GM12878 (cell line): ENCODE data around the gene PTRH2. TPM values are rescaled to one million over a fixed set of nuclear protein-coding genes. Genes with fewer than 3 reads are reported as not detected.

Experiments used
- ATAC-seq: fragments of 200-7000 bp; cut with Tn5 transposase; 3 replicates; pipeline ENCODE4 v1.9.1; 2020; ENCODE audit warnings: mild to moderate bottlenecking, moderate library complexity
- BruUV-seq: library from RNA; stranded (reverse); fragments of 400-500 nt; replicated peaks from 2 replicates; lab custom pipeline; 2021; lab: Mats Ljungman, UMichigan
- CTCF ChIA-PET: fragments of 300-600 bp; sonication (Branson Sonifier 250); formaldehyde crosslinking; extraction: SDS; loops from one replicate; lab custom pipeline; 2021; ENCODE audit warnings: inconsistent platforms; lab: Yijun Ruan, JAX
- POLR2A ChIA-PET: fragments of 350-600 bp; formaldehyde crosslinking; extraction: SDS; loops from one replicate; lab custom pipeline; 2021; ENCODE audit warnings: inconsistent platforms; lab: Charles Lee
- RAD21 ChIA-PET: fragments of 300-600 bp; sonication (Branson Sonifier 250); formaldehyde crosslinking; loops from one replicate; lab custom pipeline; 2023; ENCODE audit warnings: antibody characterized with exemption; ENCODE audit not compliant: unreplicated experiment; lab: Charles Lee
- SMC1A ChIA-PET: fragments of 300-600 bp; sonication (Branson Sonifier 250); formaldehyde crosslinking; loops from one replicate; lab custom pipeline; 2023; ENCODE audit not compliant: unreplicated experiment, uncharacterized antibody; lab: Charles Lee
- DNase-seq: peaks from one replicate; pipeline ENCODE4 v3.0.0-alpha.2; 2011; ENCODE audit warnings: low read depth, low spot score
- FAIRE-seq: peaks from 3 replicates; lab custom pipeline; 2011; peaks lifted over from hg19 to GRCh38; lab: Jason Lieb, UNC
- H2AFZ ChIP-seq: 2 replicates; pipeline ENCODE4 v1.6.0; 2011; ENCODE audit warnings: low read depth, low read length, control low read depth; ENCODE audit not compliant: control insufficient read depth
- H3K27ac ChIP-seq: 2 replicates; pipeline ENCODE4 v1.5.1; 2011; ENCODE audit warnings: control low read depth; ENCODE audit not compliant: control insufficient read depth, insufficient read depth
- H3K27me3 ChIP-seq, 2 experiments: replicated peaks in 1 of 2; 2 replicates each; pipeline versions ENCODE4 v1.6.0 to v1.6.1; 2011; ENCODE audit warnings: low read length in 1 of 2; ENCODE audit not compliant: control insufficient read depth in 2 of 2, insufficient read depth in 2 of 2
- H3K36me3 ChIP-seq, 2 experiments: 2 replicates each; pipeline ENCODE4 v1.5.1; 2011; ENCODE audit warnings: low read length in 1 of 2; ENCODE audit not compliant: control insufficient read depth in 2 of 2, insufficient read depth in 2 of 2
- H3K4me1 ChIP-seq: 2 replicates; pipeline ENCODE4 v1.6.1; 2011; ENCODE audit warnings: mild to moderate bottlenecking, low read length, moderate library complexity, mixed read lengths; ENCODE audit not compliant: control insufficient read depth, insufficient read depth
- H3K4me2 ChIP-seq: 2 replicates; pipeline ENCODE4 v1.6.0; 2011; ENCODE audit warnings: control low read depth; ENCODE audit not compliant: control insufficient read depth, insufficient read depth
- H3K4me3 ChIP-seq: fragments of 200-600 bp; sonication (generic); 2 replicates; pipeline ENCODE4 v1.5.1; 2016
- H3K79me2 ChIP-seq: 2 replicates; pipeline ENCODE4 v1.6.0; 2011; ENCODE audit warnings: low read length; ENCODE audit not compliant: control insufficient read depth, insufficient read depth
- H3K9ac ChIP-seq: 2 replicates; pipeline ENCODE4 v1.8.0; 2011; ENCODE audit warnings: low read length, control low read depth, mixed read lengths; ENCODE audit not compliant: control insufficient read depth, insufficient read depth
- H3K9me3 ChIP-seq: replicated peaks from 3 replicates; pipeline ENCODE4 v1.5.1; 2011; ENCODE audit warnings: mild to moderate bottlenecking, low read length; ENCODE audit not compliant: control insufficient read depth, insufficient read depth
- H4K20me1 ChIP-seq: 2 replicates; pipeline ENCODE4 v1.6.0; 2011; ENCODE audit not compliant: control insufficient read depth, insufficient read depth
- HDGF ChIP-seq: fragments of 450-650 bp; IDR thresholded peaks from 2 replicates; pipeline ENCODE4 v1.6.1; 2016; ENCODE audit warnings: antibody characterized with exemption
- MTA3 ChIP-seq: IDR thresholded peaks from 2 replicates; pipeline ENCODE4 v1.6.1; 2012; ENCODE audit warnings: low read length, inconsistent platforms, borderline replicate concordance
- NKRF ChIP-seq: fragments of 450-650 bp; conservative IDR thresholded peaks from 2 replicates; pipeline ENCODE4 v1.6.1; 2017; ENCODE audit warnings: mild to moderate bottlenecking, moderate library complexity
- SP1 ChIP-seq: IDR thresholded peaks from one replicate; pipeline ENCODE4 v1.6.1; 2011; ENCODE audit warnings: low read depth, low read length
- WGBS: methylation state at CpG from one replicate; pipeline ENCODE4 v1.1.6; 2016; ENCODE audit warnings: low lambda C conversion rate; ENCODE audit not compliant: insufficient replicate concordance, insufficient coverage; ENCODE audit errors: missing lambda C conversion rate; 5-methylcytosine and 5-hydroxymethylcytosine counted together
- in situ Hi-C: fragments of 300-500 bp; cut with MboI; formaldehyde crosslinking; loops from 9 replicates; pipeline ENCODE4 v1.14.3; 2018; ENCODE audit warnings: mixed read lengths
- intact Hi-C: fragments of 100-400 bp; cut with micrococcal nuclease; formaldehyde crosslinking; loops from one replicate; pipeline ENCODE4 v1.14.2; 2022; ENCODE audit not compliant: unreplicated experiment
- polyA plus RNA-seq, 11 experiments: library from polyadenylated mRNA; depleted of rRNA in 4 of 11; unstranded in 6 of 11; stranded (reverse) in 5 of 11; fragments of >200 nt; fragmentation: Nextera tagmentation in 4 of 11; fragmentation: Illumina TruSeq in 1 of 11; extraction: Ambion mirVana in 4 of 11; extraction: Trizol in 1 of 11; gene quantifications; 1 replicate in 1 of 11; 2 replicates in 10 of 11; pipeline versions ENCODE4 v1.2.1 to v1.2.3, GENCODE V29; 2011 to 2016; ENCODE audit warnings: inconsistent platforms in 2 of 11, missing spikeins in 2 of 11, low read depth in 1 of 11
- total RNA-seq, 4 experiments: library from RNA; depleted of rRNA in 3 of 4; stranded (reverse); fragments of >200 nt in 3 of 4; fragmentation: Illumina TruSeq in 1 of 4; extraction: Trizol in 1 of 4; gene quantifications; 2 replicates each; pipeline versions ENCODE4 v1.2.1 to v1.2.3, GENCODE V29; 2013 to 2021

Gene PTRH2
- total and polyA plus RNA-seq, 10 of the 15 experiments (the other 5 are each of a cell fraction or from before 2014, with no cell fraction given) = 37.7 to 156 (median 63.4) TPM

DNA sequence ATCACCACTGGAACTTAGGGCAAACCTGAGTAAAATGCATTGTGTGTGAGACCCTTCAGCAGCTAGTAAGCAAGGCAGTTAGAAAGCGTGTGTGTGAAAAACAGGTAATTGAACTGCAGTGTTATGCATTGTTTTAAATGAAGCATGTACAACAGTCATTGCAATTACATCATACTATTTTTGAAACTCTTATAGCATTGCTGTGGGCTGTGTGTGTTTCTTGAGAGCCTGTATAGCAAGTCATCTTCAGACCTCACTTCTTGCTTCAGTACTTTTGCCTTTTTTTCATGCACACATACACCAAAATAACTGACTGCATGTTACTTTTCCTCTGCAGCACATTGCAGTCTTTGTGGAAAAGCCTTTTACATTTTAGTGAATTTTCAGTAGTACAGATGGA, 19.2 kb downstream of the PTRH2 start (continued):
- no peak for TF ChIP-seq HDGF
- TF ChIP-seq NKRF = no peak

DNA sequence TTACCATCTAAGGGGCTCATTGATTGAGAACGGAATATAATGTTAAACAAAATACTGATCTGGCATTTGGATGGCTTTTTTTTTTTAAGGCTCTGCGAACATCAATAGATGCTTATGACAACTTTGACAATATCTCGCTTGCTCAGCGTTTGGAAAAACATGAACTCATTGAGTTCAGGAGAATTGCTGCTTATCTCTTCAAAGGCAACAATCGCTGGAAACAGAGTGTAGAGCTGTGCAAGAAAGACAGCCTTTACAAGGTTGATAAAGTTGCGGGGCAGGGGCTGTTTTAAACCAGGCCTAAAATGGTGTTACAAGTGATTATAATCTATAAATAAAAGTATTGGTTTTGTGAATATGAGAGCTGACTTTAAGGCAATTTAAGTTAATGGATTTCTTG, 22.3 kb downstream of the PTRH2 start:
- intact Hi-C loops = no loop called here
- POLR2A ChIA-PET = interaction anchor here (2.0 kb wide), 1 partner anchor 18 kb away, joined by 7 read pairs; no protein-coding TSS in a partner anchor
- CTCF ChIA-PET = interaction anchor here (0.9 to 1.2 kb wide), 3 partner anchors 42 to 163 kb away, joined by 3 read pairs; no protein-coding TSS in a partner anchor

More for the DNA sequence above, 22.3 kb downstream of the PTRH2 start:
- H3K27me3 ChIP-seq = no peaks in the 10 kb centered on the region
- H3K9ac ChIP-seq = no peak overlapping the region
- no peak overlapping the region for H2AFZ ChIP-seq
- no peak overlapping the region for H3K4me3 ChIP-seq
- H3K27ac ChIP-seq = no peak overlapping the region
- H3K79me2 ChIP-seq = no peaks in the 10 kb centered on the region
- peaks cover 11 to 52% of the 10 kb centered on the region in 2 experiments for H3K36me3 ChIP-seq
- no peaks in the 10 kb centered on the region for H3K4me1 ChIP-seq
- BruUV-seq = no TSS peak
- H3K9me3 ChIP-seq = no peaks in the 10 kb centered on the region
- DNase-seq (no peak), ATAC-seq (no peak), FAIRE-seq (no peak)
- in situ Hi-C loops = no loop called here
- TF ChIP-seq SP1 (no peak), MTA3 (no peak)
- WGBS = 96% methylated on average over 6 of the region's 6 CpGs
- no peak overlapping the region for H3K4me2 ChIP-seq
- ChIA-PET SMC1A (interaction anchor here (1.2 to 4.6 kb wide), 4 partner anchors 11 to 60 kb away, joined by 4 to 36 read pairs (median 6); no protein-coding TSS in a partner anchor), RAD21 (no interaction called here)
- no peaks in the 10 kb centered on the region for H4K20me1 ChIP-seq
